DND-41 (cell line): Measurements from ENCODE around the gene WNT11.

Experiments
- ATAC-seq: fragments of 200-7000 bp; cut with Tn5 transposase; 3 replicates; pipeline ENCODE4 v1.9.1; 2021; ENCODE audit warnings: low read depth; ENCODE audit not compliant: insufficient read depth
- DNase-seq: peaks from one replicate; pipeline ENCODE4 v3.0.0-alpha.2; 2020
- H2AFZ ChIP-seq: 2 replicates; pipeline ENCODE4 v1.6.0; 2012; ENCODE audit warnings: low read depth, low read length
- H3K27ac ChIP-seq: 2 replicates; pipeline ENCODE4 v1.5.1; 2012; ENCODE audit warnings: low read length, inconsistent platforms
- H3K27me3 ChIP-seq: fragments of 200-600 bp; sonication (generic); 2 replicates; pipeline ENCODE4 v1.6.0; 2012; ENCODE audit warnings: low read length, mild to moderate bottlenecking, inconsistent platforms; ENCODE audit not compliant: insufficient read depth, poor library complexity
- H3K36me3 ChIP-seq: 2 replicates; pipeline ENCODE4 v1.5.1; 2012; ENCODE audit warnings: low read length, inconsistent platforms; ENCODE audit not compliant: insufficient read depth
- H3K4me1 ChIP-seq: 2 replicates; pipeline ENCODE4 v1.5.1; 2012; ENCODE audit warnings: mild to moderate bottlenecking, low read length; ENCODE audit not compliant: insufficient read depth
- H3K4me2 ChIP-seq: 2 replicates; pipeline ENCODE4 v1.6.0; 2012; ENCODE audit warnings: mild to moderate bottlenecking, moderate library complexity, low read length, inconsistent platforms; ENCODE audit not compliant: insufficient read depth
- H3K4me3 ChIP-seq, 2 experiments: fragments of 200-600 bp in 1 of 2; shearing (Covaris generic) in 1 of 2; 2 replicates each; pipeline ENCODE4 v1.5.1; 2012 to 2016; ENCODE audit warnings: inconsistent platforms in 2 of 2, low read length in 2 of 2, mild to moderate bottlenecking in 2 of 2, low read depth in 1 of 2, moderate library complexity in 1 of 2
- H3K79me2 ChIP-seq: 2 replicates; pipeline ENCODE4 v1.6.0; 2012; ENCODE audit warnings: low read length, inconsistent platforms; ENCODE audit not compliant: insufficient read depth
- H3K9ac ChIP-seq: 2 replicates; pipeline ENCODE4 v1.6.0; 2012; ENCODE audit warnings: low read depth, mild to moderate bottlenecking, inconsistent platforms, low read length, moderate library complexity
- H3K9me3 ChIP-seq: 2 replicates; pipeline ENCODE4 v1.5.1; 2012; ENCODE audit warnings: low read length, moderate library complexity, mild to moderate bottlenecking, inconsistent platforms; ENCODE audit not compliant: insufficient read depth, severe bottlenecking
- H4K20me1 ChIP-seq: 2 replicates; pipeline ENCODE4 v1.6.0; 2012; ENCODE audit warnings: low read length; ENCODE audit not compliant: insufficient read depth
- CTCF ChIP-seq: IDR thresholded peaks from 2 replicates; pipeline ENCODE4 v1.5.1; 2012; ENCODE audit warnings: borderline replicate concordance, low read length, moderate library complexity, mild to moderate bottlenecking; ENCODE audit not compliant: poor library complexity, severe bottlenecking; ENCODE audit errors: extremely low read depth
- EZH2 ChIP-seq: IDR thresholded peaks from 3 replicates; pipeline ENCODE4 v1.6.1; 2012; ENCODE audit warnings: borderline replicate concordance, low read depth, mild to moderate bottlenecking, moderate library complexity, low read length, inconsistent platforms; ENCODE audit not compliant: severe bottlenecking

Gene WNT11

GRCh38 chr11:76233196-76233921, 27.1 kb upstream of the WNT11 start:
- no peak overlapping the region for H2AFZ ChIP-seq
- no peak overlapping the region for H3K27ac ChIP-seq
- ATAC-seq (no peak), DNase-seq (no peak)
- peaks cover 3% of the 10 kb centered on the region for H3K27me3 ChIP-seq
- no peaks in the 10 kb centered on the region for H3K9me3 ChIP-seq
- H3K79me2 ChIP-seq = no peaks in the 10 kb centered on the region
- H3K36me3 ChIP-seq = no peaks in the 10 kb centered on the region
- H3K4me1 ChIP-seq = peaks cover 39% of the 10 kb centered on the region
- H3K9ac ChIP-seq = no peak overlapping the region
- H3K4me2 ChIP-seq = no peak overlapping the region
- H3K4me3 ChIP-seq = no peak overlapping the region
- H4K20me1 ChIP-seq = peaks cover 11% of the 10 kb centered on the region
- TF ChIP-seq EZH2 (no peak), CTCF (no peak)

- no peaks in the 10 kb centered on the region for H3K36me3 ChIP-seq
- H3K4me2 ChIP-seq = peak overlapping the region; percentile 53
- H3K27me3 ChIP-seq = peaks cover 3% of the 10 kb centered on the region
- H3K4me3 ChIP-seq = no peak overlapping the region; a peak in 1 of 4 replicates
- TF ChIP-seq EZH2 (no peak), CTCF (no peak)
- ATAC-seq (peak; percentile 64), DNase-seq (peak; percentile 78)
- peaks cover 11% of the 10 kb centered on the region for H4K20me1 ChIP-seq
- no peaks in the 10 kb centered on the region for H3K79me2 ChIP-seq
- H2AFZ ChIP-seq = no peak overlapping the region
- peaks cover 39% of the 10 kb centered on the region for H3K4me1 ChIP-seq
- no peak overlapping the region for H3K27ac ChIP-seq
- no peaks in the 10 kb centered on the region for H3K9me3 ChIP-seq
- H3K9ac ChIP-seq = no peak overlapping the region
Observed at GRCh38 chr11:76232026-76232665, 25.8 kb upstream of the WNT11 start.

- Histone ChIP-seq H2AFZ (no peak overlapping the region), H3K27me3 (peaks cover 3% of the 10 kb centered on the region), H3K9me3 (no peaks in the 10 kb centered on the region), H3K9ac (no peak overlapping the region), H3K4me1 (peaks cover 31% of the 10 kb centered on the region), H3K27ac (no peak overlapping the region), H3K4me2 (peak overlapping the region; percentile 53; the same call in 1 of the 2 replicates), H4K20me1 (peaks cover 11% of the 10 kb centered on the region), H3K36me3 (no peaks in the 10 kb centered on the region), H3K4me3 (no peak overlapping the region), H3K79me2 (no peaks in the 10 kb centered on the region)
- DNase-seq = no peak
- no peak for ATAC-seq
- TF ChIP-seq EZH2 (no peak), CTCF (no peak)
Observed at GRCh38 chr11:76231121-76231738, 24.9 kb upstream of the WNT11 start.
